ENCODE data around the gene GRID1.

GRID1 gene

GRCh38 chr10:86364491-86365345 lies 1.9 kb downstream of the GRID1 start:
- H3K4me1 Mint-ChIP-seq: peaks cover 12% of the 10 kb centered on the region
- TF ChIP-seq CTCF (IDR thresholded peaks at IDR 0.05; ENCODE audit: unreplicated experiment in 3 of 3): no peak
- H3K9me3 Mint-ChIP-seq: no peaks in the 10 kb centered on the region
- peaks cover 85% of the 10 kb centered on the region for H3K27me3 Mint-ChIP-seq (ENCODE audit: low read depth)
- H3K4me3 Mint-ChIP-seq: peak overlapping the region; percentile 75 to 94 (median 84)
- no peaks in the 10 kb centered on the region for H3K36me3 Mint-ChIP-seq (ENCODE audit: low read depth)
- H3K27ac Mint-ChIP-seq: no peak overlapping the region

GRCh38 chr10:86363833-86364490 lies 2.6 kb downstream of the GRID1 start:
- H3K4me3 Mint-ChIP-seq: peak overlapping the region; percentile 64 to 94 (median 75)
- H3K27me3 Mint-ChIP-seq (ENCODE audit: low read depth): peaks cover 84% of the 10 kb centered on the region
- H3K4me1 Mint-ChIP-seq: peaks cover 12% of the 10 kb centered on the region
- no peaks in the 10 kb centered on the region for H3K36me3 Mint-ChIP-seq (ENCODE audit: low read depth)
- no peak for TF ChIP-seq CTCF (IDR thresholded peaks at IDR 0.05; ENCODE audit: unreplicated experiment in 3 of 3)
- no peaks in the 10 kb centered on the region for H3K9me3 Mint-ChIP-seq
- no peak overlapping the region for H3K27ac Mint-ChIP-seq

- Mint-ChIP-seq H3K36me3 (ENCODE audit: low read depth) (no peaks in the 10 kb centered on the region), H3K4me3 (peak overlapping the region; percentile 74 to 76 (median 76)), H3K27ac (no peak overlapping the region), H3K4me1 (peaks cover 12% of the 10 kb centered on the region), H3K27me3 (ENCODE audit: low read depth) (peaks cover 84% of the 10 kb centered on the region), H3K9me3 (no peaks in the 10 kb centered on the region)
- peak; percentile 59 to 69 (median 66) for TF ChIP-seq CTCF (IDR thresholded peaks at IDR 0.05; ENCODE audit: unreplicated experiment in 3 of 3)
These were observed 3.3 kb downstream of the GRID1 start for GRCh38 chr10:86363184-86363832.

GRCh38 chr10:86362586-86363183 lies 3.9 kb downstream of the GRID1 start:
- Mint-ChIP-seq H3K4me3 (peak overlapping the region; percentile 74 to 76 (median 76)), H3K4me1 (peaks cover 12% of the 10 kb centered on the region), H3K27ac (no peak overlapping the region), H3K36me3 (ENCODE audit: low read depth) (no peaks in the 10 kb centered on the region), H3K9me3 (no peaks in the 10 kb centered on the region), H3K27me3 (ENCODE audit: low read depth) (peaks cover 83% of the 10 kb centered on the region)
- no peak for TF ChIP-seq CTCF (IDR thresholded peaks at IDR 0.05; ENCODE audit: unreplicated experiment in 3 of 3)

GRCh38 chr10:86362129-86362527 lies 4.5 kb downstream of the GRID1 start:
- H3K9me3 Mint-ChIP-seq: no peaks in the 10 kb centered on the region
- H3K4me3 Mint-ChIP-seq: peak overlapping the region in 2 of 3 experiments; percentile 74 to 76
- TF ChIP-seq CTCF (IDR thresholded peaks at IDR 0.05; ENCODE audit: unreplicated experiment in 3 of 3): no peak
- H3K36me3 Mint-ChIP-seq (ENCODE audit: low read depth): no peaks in the 10 kb centered on the region
- peaks cover 78% of the 10 kb centered on the region for H3K27me3 Mint-ChIP-seq (ENCODE audit: low read depth)
- peaks cover 12% of the 10 kb centered on the region for H3K4me1 Mint-ChIP-seq
- no peak overlapping the region for H3K27ac Mint-ChIP-seq

Measured in nephron (organoid).